Ureter (tissue), 1 donor: ENCODE results near the gene ERO1B. TPM values are rescaled to one million over a fixed set of nuclear protein-coding genes. Genes with fewer than 3 reads are reported as not detected.
A peak's percentile ranks its signal among the peaks of the same experiment; 100 is the strongest.

Experiments
- DNase-seq: peaks from one replicate; pipeline ENCODE4 v3.0.0-alpha.2; 2020; ENCODE audit warnings: low spot score
- total RNA-seq: library from RNA; stranded (reverse); gene quantifications from one replicate; pipeline ENCODE4 v1.2.4, GENCODE V29; 2023
- donor health status: DM: yes; HTN: yes; CAD: no.

Gene ERO1B
- total RNA-seq, 1 donor from 2014 or later: 11.8 TPM

DNA sequence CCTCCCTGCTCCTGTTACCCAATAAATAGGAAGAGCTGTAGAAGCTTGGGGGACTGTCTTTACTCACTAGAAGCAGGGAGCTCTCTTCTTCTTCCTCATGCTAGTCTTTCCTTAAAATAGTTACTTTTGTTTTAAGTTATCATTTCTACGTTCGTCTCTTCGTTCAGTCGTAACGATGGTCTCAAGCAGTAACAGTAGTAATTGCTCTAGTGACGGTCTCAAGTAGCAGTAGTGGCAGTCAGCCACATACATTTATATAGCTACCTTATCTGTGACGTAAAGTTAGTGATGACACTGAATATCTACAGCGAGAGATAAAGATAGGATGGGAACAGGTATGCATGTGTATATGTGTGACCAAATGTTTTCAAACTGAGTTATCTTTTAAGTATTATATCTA is 15.4 kb upstream of the ERO1B start:
- DNase-seq: no peak

DNA sequence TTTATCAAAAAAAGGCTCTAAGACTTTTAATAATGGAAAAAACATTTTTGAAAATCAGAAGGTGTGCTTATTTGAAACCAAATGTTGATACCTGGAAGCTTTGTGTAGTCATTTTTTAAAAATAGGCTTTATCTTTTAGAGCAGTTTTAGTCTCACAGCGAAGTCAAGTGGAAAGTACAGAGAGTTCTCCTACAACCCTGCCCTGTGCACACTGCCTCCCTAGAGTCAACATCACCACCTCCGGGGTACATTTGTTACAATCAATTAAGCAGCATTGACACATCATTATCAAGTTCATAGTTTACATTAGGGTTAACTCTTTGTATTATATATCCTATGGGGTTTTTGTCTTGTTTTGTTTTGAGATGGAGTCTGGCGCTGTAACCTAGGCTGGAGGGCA is 10.7 kb upstream of the ERO1B start:
- no peak for DNase-seq

DNA sequence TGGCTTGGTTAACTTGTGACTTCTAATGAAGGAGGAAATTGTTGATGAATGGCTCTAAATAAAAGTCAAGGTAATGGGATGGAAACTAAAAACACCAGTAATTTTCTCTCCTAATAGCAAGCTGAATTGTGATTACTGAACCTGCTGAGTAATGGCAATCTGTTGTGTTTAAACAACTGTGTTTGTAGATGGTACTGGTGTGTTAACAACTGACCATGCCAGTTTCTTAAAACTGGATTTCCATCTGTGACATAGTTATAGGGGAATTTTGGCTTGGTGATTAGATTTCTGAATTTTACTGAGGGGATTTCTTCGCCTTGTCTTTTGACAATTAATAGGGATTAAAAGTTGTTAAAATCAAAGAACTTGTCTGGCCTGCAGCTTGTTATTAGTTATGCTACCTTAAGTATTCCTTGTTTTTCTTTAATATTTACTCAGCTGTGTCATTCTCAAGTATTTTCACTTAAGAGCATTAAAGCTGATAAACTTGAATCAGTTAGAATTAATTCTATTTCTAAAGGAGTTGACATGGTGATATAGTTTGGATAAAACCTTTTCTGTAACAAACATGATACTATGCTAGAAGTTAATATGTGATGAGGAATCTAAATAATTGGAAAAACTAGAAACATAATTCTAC is 7.9 kb upstream of the ERO1B start:
- no peak for DNase-seq

DNA sequence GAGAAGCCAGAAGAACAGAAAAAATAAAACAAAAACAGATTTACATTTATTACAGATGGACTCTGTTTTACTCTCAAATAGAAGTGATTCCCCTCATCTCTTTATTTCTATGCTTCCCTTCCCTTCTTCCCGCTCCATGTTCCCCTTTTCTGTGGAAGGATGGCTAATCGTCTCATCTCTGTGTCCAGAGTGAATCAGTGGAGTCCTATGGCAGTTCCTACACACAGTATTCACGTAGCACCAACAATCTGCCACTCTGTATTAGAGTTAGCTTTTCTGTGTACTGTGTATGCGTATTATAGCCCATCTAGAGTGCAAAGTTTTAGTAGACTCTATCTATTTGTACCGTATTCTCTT is 6.8 kb upstream of the ERO1B start:
- DNase-seq: no peak

DNA sequence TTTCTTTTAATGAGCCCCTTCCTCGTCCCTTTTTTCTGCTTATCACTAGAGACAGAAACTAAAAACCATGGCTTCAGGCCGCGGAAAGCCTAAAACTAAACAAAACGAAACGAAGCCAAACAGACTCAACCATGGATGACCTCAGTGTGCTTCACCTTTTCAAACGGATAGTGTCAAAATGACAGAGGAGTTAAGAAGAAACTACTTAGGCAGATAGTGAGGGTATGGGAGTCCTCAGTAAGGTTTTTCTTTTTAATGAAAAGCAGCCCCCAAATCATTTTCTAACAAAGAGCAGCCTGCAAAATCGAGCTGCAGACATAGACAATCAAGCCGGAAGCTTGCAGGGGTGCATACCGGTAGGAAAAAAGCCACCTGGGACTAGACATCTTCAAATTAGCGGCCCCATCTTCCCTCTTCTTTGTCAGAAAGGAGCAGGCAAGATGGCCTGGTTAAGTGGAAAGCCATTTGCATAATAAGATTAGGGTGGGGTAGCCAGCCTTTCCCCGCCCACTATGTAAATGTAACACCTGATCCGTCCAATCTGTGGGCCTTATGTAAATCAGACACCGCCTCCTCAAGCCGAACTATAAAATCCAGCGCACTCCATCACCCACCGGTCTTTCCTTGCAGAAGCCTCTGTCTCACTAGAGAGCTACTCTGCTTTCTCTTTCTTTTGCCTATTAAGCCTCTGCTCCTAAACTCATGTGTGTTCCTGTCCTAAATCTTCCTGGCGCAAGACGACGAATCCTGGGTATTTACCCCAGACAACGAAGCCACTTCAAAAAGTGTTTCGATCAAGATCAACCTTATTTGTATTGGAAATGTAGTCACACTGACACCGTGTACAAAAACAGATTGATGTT is 6.2 kb upstream of the ERO1B start:
- no peak for DNase-seq

DNA sequence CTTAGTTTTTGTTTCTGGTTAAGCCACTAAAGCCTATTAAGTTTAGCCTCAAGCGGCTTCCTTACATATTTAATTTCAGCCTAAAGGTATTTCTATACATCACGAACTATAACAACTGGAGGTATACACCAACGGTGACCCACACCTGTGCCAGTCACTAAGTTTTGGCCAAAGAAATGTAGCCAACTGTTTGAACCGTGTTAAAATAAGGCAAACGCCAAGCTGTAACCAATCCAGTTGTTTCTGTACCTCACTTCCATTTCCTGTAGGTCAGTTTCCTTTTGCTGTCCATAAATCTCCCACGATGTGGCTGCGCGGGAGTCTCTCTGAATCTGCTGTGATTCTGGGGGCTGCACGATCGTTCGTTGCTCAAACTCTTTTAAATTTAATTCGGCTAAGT is 5.6 kb upstream of the ERO1B start:
- DNase-seq: no peak

DNA sequence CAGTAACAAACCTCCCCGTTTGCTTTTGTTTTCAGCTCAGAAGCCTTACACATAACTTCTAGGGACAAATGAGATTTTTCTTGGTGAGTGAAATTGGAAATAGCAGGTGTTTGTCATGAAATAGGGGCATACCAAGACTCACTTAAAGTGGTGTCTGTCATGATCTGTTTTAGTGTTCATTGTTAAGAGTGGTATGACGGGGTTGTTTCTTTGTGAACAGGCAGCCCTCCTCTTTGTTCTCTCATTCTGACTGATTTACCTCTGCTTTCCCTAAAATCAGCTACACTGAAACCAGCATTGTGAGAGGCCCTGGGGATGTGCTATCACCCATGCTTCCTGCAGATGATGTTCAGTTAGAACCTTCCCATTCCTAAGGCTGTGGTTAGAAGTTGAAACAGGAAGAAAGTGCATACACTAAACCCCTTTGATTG is 2.5 kb upstream of the ERO1B start:
- no peak for DNase-seq

DNA sequence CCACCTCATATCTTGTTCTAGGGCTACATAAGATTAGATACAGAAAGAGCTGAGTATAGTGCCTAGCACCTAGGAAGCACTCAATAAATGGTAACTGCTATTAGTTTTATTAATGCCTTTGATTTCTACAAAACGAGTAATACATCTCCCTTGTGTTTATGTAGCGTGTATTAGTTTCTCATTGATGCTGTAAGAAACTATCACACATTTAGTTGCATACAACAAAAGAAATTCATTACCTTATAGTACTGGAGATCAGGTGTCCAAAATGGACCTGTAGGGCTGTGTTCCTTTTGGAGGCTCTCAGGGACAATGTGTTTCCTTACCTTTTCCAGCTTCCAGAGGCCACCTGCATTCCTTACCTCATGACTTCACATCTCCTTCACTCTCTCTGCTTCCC is 961 bp upstream of the ERO1B start:
- no peak for DNase-seq

DNA sequence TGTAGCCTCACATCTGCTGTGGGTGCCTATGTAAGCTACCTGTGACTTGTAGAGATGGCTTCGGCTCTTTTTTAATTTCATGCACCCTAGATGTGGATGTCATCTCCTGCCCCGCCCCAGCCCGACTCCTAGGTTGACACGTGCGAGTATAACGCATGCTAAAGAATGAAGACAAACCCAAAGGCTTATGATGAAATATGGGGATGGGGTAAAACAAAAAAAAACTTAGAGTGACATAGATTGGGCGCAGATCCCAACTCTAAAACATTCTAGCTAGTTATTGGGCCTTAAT is 613 bp upstream of the ERO1B start:
- DNase-seq: no peak

DNA sequence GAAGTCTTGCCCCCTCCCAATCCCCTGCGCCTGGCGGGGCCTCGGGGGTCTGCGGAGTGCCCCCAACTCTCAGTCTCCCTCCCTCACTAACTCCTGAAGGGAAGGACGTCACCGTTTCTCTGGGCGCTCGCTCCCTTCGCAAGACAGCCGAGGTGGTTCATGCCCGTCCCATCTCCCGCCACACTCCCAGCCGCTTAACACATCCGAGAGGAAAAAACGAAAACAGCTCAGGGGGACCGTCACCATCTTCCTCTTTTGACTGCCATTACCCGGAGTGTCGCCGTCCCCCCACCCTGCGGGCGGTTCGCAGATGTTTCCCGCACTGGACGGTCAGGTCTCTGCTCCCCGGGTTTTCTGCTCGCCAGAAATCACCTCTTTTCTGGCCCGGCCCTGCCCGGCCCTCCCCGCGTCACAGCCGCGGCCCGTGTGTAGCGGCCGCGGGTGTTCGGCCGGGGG is 532 bp downstream of the ERO1B start:
- peak; percentile 54 for DNase-seq

DNA sequence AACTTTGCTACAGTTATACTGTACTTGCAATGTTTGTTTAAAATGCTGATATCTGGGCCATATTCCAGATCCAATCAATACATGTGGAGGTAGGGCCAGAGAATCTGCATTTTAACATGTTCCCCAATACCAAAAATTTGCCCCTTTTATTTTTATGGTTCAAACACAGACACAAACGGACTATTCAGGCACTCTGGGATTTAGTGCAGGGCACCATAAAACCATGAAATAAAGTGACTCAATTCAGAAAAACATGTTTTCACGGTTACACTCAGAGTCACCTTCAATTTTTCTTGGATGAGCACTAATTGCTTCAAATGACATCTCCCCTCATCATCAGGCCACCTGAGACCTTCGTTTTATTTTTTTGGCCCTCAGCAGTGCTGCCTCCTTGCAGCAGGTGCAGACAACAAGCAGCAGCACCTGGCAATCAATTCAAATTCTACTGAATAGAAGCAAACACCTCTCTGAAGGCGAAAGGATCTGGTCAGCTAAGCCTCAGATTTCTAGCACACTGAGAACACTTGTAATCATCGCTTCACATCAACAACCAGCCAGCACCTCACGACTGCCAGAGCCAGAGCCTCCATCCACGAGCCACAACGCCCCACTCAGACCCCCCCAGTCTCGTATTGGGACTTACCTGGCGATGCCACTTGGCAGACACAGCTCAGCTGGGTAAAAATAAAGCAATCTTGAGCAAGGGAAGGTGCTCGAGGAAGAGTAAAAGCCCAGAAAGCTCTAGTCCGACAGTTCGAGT is 1.1 kb downstream of the ERO1B start:
- no peak for DNase-seq

DNA sequence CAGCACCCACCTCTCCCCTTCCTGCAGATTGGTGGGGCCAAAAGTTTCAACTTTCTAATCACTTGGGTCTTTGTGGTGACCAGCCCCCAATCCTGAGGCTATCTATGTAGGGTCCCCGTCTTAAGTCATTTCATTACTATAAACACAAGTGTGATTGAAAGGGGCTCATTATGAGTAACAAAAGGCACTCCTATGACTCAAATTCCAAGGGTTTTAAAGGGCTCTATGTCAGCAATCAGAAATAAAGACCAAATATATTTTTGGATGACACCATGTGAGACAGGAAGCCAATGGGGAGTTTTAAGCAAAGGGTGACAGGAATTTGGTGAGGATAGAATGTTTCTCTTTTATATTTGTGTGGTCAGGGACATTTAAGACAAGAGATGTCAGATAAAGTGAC is 6.2 kb downstream of the ERO1B start:
- DNase-seq: no peak

DNA sequence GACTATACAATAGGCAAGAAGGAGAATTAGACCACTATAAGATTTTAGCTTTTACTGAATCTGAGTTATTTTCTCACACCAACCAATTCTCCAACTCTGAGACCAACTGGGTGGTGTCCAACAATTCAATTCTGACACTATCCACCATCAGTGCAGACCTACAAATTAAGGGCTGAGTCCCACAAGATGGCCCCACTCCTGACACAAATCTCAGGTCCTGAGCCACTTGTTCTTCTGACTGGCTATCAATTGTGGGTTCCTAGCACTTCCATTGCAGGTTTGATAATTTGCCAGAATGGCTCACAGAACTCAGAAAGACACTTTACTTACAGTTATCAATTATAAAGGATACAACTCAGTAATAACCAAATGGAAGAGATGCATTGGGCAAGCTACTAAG is 6.7 kb downstream of the ERO1B start:
- no peak for DNase-seq

DNA sequence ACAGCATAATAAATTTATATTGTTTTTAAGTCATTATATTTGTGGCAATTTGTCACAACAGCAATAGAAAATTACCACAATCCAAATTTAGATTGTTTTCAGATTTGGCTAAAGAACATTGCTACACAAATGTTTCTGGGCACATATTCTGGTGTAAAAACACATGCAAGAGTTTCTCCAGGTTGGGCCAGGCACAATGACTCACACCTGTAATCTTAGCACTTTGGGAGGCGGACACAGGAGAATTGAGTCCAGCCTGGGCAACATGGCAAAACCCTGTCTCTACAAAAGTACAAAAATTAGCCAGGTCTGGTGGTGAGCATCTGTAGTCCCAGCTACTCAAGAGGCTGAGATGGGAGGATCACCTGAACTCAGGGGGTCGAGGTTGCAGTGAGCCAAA is 8.4 kb downstream of the ERO1B start:
- no peak for DNase-seq

DNA sequence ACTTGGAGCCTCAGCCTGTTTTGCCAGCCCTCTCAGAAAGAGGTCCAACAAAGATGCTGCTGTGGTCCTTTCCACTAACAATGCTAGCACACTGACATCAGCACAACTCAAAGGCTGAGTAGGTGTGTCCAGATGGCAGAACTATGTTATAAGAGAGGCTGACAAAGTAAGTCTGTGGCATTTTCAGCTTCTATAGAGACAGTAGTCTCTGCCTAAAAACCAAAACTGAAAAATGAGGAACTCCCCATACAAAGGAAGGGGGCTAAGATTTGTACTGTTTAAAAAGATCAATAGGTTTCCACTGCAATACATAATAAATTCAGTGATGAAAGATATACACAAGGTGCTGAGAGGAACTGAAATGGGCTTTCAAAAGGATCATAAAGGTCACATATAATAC is 12.3 kb downstream of the ERO1B start:
- no peak for DNase-seq

DNA sequence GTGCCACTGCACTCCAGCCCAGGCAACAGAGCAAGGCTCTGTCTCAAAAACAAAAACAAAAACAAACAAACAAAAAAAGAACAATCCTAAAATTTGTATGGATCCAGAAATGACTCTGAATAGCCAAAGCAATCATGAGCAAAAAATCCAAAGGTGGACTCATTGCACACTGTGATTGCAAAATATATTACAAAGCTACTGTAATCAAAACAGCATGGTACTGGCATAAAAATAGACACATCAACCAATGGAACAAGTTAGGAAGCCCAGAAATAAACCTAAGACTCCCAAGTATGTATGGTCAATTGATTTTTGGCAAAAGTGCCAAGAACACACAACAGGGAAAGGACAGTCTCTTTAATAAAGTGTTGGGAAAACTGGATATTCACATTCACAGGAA is 19.9 kb downstream of the ERO1B start:
- DNase-seq: no peak

DNA sequence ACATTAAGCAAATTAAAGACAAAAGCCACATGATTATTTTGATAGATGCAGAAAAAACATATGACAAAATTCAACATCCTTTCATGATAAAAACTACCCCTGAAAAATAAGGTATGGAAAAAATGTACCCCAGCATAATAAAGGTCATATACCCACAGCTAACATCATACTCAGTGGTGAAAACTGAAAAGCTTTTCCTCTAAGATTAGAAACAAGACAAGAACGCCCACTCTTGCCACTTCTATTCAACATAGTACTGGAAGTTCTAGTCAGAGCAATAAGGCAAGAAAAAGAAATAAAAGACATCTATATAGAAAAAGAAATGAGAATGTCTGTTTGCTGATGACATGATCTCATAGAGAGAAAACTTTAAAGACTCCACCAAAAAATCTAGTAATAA is 20.7 kb downstream of the ERO1B start:
- no peak for DNase-seq

DNA sequence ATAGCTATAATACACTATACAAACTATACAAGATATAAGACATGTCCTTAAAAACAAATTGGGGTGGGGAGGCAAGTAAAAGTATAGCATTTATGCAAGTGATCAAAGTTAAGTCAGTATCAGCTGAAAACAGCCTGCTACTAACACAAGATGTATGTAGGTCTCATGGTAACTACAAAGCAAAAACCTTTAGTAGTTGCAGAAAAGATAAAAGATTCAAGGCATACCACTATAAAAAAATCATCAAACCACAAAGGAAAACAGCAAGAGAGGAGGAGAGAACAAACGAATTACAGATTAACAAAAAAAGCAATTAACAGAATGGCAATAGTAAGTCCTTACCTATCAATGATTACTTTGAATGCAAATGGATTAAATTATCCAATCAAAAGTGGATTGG is 22.7 kb downstream of the ERO1B start:
- DNase-seq: no peak

DNA sequence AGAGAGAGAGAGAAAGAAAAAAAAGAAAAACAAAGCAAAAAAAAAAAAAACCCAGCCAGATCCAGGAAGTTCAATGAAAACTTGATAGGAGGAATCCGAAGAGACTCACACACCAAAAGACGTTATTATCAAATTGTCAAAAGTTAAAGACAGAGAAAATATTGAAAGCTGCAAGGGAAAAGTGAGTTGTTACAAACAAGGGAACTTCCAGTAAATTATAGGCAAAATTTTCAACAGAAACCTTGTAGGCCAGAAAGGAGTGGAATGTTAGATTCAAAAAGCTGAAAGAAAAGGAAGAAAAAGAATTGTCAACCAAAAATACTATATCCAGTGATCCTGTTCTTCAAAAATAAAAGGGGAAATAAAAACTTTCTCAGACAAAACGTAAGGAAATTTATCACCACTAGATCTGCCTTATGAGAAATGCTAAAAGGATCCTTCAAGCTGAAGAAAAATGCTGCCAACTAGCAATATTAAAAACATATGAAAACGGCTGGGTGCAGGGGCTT is 23.6 kb downstream of the ERO1B start:
- no peak for DNase-seq

DNA sequence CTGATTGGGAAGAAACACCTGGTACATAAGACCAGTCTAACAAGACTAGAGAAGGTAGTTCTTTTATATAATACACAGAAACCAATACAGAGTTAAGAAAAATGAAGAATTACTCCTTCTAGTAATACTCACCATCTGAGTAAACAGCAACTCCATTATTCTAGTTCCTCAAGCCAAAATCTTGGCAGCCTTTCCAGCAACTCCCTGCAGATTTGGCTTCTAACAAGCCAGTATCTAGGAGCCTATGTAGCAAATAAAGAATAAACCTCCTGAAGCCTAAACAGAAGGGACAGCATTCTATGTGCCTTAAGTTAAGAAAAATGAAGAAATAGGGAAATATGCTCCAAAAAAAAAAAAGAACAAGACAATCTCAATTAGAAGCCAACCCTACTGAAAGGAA is 24.5 kb downstream of the ERO1B start:
- no peak for DNase-seq

DNA sequence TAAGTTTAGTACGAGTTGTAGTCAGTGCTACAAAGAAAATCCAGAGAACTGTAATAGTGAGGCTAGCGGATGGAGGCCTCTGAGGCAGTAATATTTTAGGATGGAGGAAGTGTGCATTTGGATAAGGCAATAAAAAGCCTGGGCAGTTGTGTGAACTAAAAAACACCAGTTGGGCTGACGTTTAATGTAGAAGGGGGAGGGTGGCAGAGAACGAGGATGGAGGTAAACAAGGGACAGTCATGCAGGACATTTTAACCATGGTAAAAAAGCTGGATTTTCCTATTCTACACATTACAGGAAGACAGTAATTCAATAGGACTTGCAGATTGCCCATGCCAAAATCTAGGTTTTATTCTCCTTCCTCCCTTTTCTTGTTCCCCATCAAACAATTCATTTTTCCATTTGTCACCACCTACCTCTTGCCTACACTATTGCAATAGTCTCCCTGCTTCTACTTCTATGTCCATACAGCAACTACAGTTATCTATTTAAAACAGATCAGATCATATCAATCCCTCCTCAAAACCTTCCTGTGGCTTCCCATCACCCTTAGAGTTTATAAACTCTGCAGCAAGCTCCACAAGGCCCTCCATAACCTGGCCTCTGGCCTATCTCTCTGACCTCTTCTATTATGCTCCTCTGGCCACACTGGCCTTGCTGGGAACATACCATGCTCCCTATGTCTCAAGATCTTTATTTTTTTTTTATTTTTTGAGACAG is 27.7 kb downstream of the ERO1B start:
- no peak for DNase-seq

DNA sequence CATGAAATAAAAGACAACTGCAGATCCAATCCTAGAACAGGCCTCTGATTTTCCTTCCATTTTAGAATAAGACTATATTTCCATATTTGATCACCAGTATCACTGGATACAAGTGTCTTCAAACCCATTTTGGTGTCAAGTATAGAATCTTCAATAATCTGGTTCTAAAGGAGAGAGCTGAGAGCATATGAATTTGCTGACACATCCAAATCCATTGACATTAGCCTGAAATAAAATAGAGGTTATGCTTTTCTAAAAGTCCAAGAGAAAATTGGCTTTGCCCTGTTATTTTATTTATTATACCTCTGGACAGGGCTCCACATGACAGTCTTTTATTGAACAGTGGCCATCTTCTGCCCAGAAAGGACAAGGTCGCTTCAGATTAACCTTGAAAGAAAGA is 28.6 kb downstream of the ERO1B start:
- DNase-seq: no peak
